ENCODE results near the gene MOCOS. TPM values are rescaled to one million over a fixed set of nuclear protein-coding genes. Genes with fewer than 3 reads are reported as not detected.
"Not testable (repeated sequence)": the region's sequence is repeated elsewhere in the genome, so short reads cannot be mapped to it uniquely, and the experiment has no call there.

MOCOS gene
- total RNA-seq, 2 donors from 2014 or later, result 0.30 TPM; not detected in 1

DNA sequence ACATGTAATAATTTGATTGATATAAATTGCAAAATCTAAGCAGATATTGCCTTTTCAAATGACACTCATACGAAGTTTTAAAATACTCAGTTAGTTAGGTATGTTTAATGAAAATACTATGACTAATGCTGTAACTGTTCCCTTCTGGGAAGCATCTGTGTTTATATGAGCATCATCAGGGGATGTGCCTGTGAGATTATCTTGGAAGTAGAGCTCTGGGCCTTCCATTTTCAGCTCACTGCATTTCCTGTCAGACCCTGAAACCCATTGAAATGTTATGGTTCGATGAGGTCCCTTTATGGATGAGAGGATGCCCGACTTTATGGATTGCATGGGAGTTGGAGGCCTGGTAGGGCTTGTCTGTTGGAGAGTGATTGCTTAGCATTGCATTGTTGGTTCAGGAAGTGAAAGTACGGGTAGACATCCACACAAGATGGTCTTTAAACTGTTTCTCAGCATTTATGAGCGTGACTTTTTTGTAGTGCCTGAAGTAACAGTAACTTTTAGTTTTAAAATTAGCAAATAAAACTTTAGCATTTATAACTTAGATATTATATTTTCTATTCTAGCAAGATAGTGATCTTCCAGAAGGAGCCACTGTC is 28.9 kb upstream of the MOCOS start:
- H3K27ac Mint-ChIP-seq, result peak overlapping the region; percentile 60

DNA sequence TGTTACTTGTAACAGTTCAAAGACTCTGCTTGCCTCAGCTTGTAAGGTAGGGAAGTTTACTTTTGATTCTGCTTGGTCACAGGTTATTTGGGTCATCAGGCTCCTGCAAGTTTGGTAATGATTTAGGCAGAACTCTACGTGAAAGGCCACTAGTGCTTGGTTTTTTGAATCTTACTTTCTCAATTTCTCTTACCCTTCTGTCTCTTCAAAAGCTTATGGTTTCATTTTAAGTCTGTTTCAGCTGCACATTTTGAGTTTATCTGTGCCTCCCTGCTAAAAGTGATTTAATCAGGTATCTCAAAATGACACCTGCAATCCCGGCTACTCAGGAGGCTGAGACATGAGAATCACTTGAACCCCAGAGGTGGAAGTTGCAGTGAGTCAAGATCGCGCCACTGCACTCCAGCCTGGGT is 26.3 kb upstream of the MOCOS start:
- Mint-ChIP-seq H3K4me3 (no peak overlapping the region), H3K36me3 (ENCODE audit: low read depth) (peaks cover 11% of the 10 kb centered on the region)
- ATAC-seq, result no peak

More for the DNA sequence above, 28.9 kb upstream of the MOCOS start:
- no peak for DNase-seq
- Mint-ChIP-seq H3K4me1 (peaks cover 20% of the 10 kb centered on the region), H3K36me3 (ENCODE audit: low read depth) (peaks cover 14% of the 10 kb centered on the region), H3K27me3 (no peaks in the 10 kb centered on the region), H3K4me3 (no peak overlapping the region)
- ATAC-seq, result no peak
- no peaks in the 10 kb centered on the region for H3K9me3 ChIP-seq (ENCODE audit: control insufficient read depth, low read length, poor library complexity, severe bottlenecking)

DNA sequence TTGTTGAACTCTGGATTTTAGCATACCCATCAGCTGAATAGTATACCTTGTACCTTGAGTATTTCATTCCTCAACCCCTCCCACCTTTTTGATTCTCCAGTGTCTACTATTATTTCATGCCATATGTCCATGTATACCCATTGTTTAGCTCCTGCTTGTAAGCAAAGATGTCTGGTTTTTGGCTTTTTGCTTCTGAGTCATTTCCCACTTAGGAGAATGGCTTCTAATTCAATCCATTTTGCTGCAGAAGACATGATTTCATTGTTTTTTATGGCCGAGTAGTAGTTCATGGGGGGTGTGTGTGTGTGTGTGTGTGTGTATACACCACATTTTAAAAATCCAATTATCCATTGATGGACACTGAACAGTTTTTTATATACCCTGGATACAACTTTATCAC is 24.3 kb upstream of the MOCOS start:
- DNase-seq, result no peak
- Mint-ChIP-seq H3K4me1 (peaks cover 8% of the 10 kb centered on the region), H3K4me3 (no peak overlapping the region), H3K27ac (no peak overlapping the region), H3K36me3 (ENCODE audit: low read depth) (peaks cover 4% of the 10 kb centered on the region), H3K27me3 (no peaks in the 10 kb centered on the region)
- no peak for ATAC-seq
- H3K9me3 ChIP-seq (ENCODE audit: control insufficient read depth, low read length, poor library complexity, severe bottlenecking), result no peaks in the 10 kb centered on the region

More for the DNA sequence above, 26.3 kb upstream of the MOCOS start:
- Mint-ChIP-seq H3K27me3 (no peaks in the 10 kb centered on the region), H3K27ac (peak overlapping the region; percentile 34), H3K4me1 (peaks cover 17% of the 10 kb centered on the region)
- H3K9me3 ChIP-seq (ENCODE audit: control insufficient read depth, low read length, poor library complexity, severe bottlenecking), result no peaks in the 10 kb centered on the region
- no peak for DNase-seq

DNA sequence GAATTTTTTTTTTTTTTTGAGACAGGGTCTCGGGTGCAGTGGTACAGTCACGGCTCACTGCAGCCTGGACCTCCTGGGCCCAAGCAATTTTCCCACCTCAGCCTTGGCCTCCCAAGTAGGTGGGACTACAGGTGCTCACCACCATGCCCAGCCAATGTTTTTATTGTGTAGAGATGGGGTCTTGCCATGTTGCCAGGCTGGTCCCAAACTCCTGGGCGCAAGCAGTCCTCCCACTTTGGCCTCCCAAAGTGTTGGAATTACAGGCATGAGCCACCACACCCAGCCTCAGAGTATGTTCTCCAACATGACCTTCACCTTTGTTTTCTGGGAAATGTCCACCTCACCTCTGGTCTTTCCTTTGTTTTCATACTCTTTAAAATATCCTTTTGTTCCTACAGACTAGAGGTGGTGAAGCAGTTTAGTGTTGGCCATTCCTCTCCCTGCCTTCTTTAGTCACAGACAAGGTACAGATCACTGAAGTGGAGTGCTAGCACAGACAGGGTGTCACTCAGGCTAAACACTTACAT is 19.5 kb upstream of the MOCOS start:
- Mint-ChIP-seq H3K4me1 (no peaks in the 10 kb centered on the region), H3K27me3 (no peaks in the 10 kb centered on the region), H3K36me3 (ENCODE audit: low read depth) (peaks cover 2% of the 10 kb centered on the region), H3K27ac (peak overlapping the region; percentile 87), H3K4me3 (no peak overlapping the region)
- ATAC-seq (no peak), DNase-seq (no peak)
- H3K9me3 ChIP-seq (ENCODE audit: control insufficient read depth, low read length, poor library complexity, severe bottlenecking), result no peaks in the 10 kb centered on the region

DNA sequence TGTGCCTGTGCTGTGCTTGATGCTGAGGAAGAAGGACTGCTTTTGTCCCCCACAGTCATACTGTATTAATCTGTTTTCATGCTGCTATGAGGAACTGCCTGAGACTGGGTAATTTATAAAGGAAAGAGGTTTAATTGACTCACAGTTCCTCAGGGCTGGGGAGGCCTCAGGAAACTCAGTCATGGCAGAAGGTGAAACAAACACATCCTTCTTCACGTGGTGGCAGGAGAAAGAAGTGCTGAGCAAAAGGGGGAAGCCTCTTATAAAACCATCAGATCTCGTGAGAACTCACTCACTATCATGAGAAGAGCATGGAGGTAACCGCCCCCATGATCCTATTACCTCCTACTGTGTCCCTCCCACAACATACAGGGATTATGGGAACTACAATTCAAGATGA is 19.0 kb upstream of the MOCOS start:
- not testable (repeated sequence) for DNase-seq; H3K4me3 Mint-ChIP-seq; H3K4me1 Mint-ChIP-seq; H3K36me3 Mint-ChIP-seq (ENCODE audit: low read depth); ATAC-seq; H3K27me3 Mint-ChIP-seq; H3K9me3 ChIP-seq (ENCODE audit: control insufficient read depth, low read length, poor library complexity, severe bottlenecking)
- peak overlapping the region; percentile 87 for H3K27ac Mint-ChIP-seq

DNA sequence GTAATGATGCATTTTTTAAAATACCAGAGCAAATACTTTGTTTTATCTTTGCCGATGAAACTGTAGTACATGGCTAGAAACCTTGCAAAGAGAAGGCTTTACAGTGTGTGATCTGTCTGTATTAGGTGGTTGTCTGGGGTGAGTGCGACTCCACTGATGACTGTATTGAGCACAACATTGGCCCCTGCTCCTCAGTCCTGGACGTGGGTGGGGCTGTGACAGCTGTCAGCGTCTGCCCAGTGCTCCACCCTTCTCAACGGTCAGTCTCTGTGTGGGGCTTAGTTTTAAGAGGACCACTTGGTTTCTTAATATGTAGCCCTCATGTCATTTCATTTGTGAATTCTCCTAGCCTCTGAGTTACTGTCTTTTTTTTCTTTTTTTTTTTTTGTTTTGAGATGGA is 17.4 kb upstream of the MOCOS start:
- Mint-ChIP-seq H3K27ac (no peak overlapping the region), H3K4me1 (no peaks in the 10 kb centered on the region), H3K27me3 (no peaks in the 10 kb centered on the region), H3K36me3 (ENCODE audit: low read depth) (no peaks in the 10 kb centered on the region), H3K4me3 (no peak overlapping the region)
- ATAC-seq (no peak), DNase-seq (no peak)
- H3K9me3 ChIP-seq (ENCODE audit: control insufficient read depth, low read length, poor library complexity, severe bottlenecking), result no peaks in the 10 kb centered on the region

DNA sequence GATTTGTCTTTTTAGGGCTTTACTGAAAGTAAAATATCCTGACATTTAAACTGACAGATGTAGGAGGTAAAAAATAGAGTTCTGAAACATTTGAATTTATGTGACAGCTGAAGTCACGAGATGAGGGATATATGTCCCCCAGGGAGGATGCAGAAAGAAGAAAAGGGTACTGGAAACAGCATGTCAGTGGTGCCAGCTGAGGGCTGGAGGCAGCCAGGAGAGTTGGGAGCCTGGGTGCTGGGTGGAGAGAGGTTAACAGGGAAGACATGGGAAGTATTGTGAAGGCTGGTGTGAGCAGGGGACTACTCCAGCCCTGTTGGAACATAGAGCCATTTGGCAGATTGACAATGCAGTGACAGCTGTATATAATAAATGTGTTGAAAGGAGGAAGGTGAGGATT is 11.8 kb upstream of the MOCOS start:
- H3K9me3 ChIP-seq (ENCODE audit: control insufficient read depth, low read length, poor library complexity, severe bottlenecking), result no peaks in the 10 kb centered on the region
- Mint-ChIP-seq H3K36me3 (ENCODE audit: low read depth) (peaks cover 7% of the 10 kb centered on the region), H3K27ac (peak overlapping the region; percentile 53), H3K4me1 (peaks cover 14% of the 10 kb centered on the region), H3K4me3 (no peak overlapping the region), H3K27me3 (no peaks in the 10 kb centered on the region)
- ATAC-seq, result no peak
- no peak for DNase-seq

DNA sequence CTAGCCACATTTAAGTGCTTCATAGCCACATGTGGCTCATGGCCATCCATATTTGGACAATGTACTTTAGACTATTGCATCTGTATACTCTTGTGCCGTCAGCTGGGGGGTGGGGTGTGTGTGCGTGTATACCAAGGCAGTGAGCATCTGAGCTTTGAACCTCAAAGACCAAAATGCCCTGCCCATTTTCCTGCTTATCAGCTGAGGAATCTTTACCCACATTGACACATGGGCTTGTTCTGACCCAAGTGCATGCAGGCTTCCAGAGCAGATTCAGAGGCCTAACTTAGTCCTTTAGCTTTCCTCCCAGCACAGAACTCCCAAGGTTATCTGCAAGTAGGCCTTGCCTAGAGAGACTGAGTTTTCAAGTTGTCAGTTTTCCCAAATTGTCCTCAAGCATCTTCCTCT is 11.1 kb upstream of the MOCOS start:
- DNase-seq, result no peak
- no peak for ATAC-seq

DNA sequence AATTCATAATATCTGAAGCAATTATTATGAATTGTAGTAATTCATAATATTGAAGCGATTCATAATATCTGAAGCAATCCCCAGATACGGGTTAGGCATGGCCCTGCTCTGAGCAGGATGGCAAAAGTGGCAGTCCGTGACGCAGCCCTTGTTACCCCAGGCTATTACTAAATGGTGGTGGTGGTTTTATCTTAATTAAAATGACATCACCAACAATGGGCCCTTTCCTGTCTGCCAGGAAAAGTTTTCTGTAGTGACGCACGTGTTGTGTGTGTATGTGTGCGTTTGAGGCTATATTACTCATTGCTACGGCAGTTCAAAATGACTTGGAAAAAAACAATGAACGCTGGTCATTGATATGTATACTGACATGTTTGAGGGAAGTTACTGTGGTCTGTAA is 10.6 kb upstream of the MOCOS start:
- Mint-ChIP-seq H3K36me3 (ENCODE audit: low read depth) (peaks cover 7% of the 10 kb centered on the region), H3K27me3 (no peaks in the 10 kb centered on the region), H3K4me3 (no peak overlapping the region), H3K4me1 (peaks cover 18% of the 10 kb centered on the region), H3K27ac (peak overlapping the region; percentile 53)
- H3K9me3 ChIP-seq (ENCODE audit: control insufficient read depth, low read length, poor library complexity, severe bottlenecking), result no peaks in the 10 kb centered on the region
- DNase-seq (no peak), ATAC-seq (no peak)

More for the DNA sequence above, 11.1 kb upstream of the MOCOS start:
- no peak overlapping the region for H3K4me3 Mint-ChIP-seq
- peaks cover 7% of the 10 kb centered on the region for H3K36me3 Mint-ChIP-seq (ENCODE audit: low read depth)
- peaks cover 17% of the 10 kb centered on the region for H3K4me1 Mint-ChIP-seq
- no peaks in the 10 kb centered on the region for H3K9me3 ChIP-seq (ENCODE audit: control insufficient read depth, low read length, poor library complexity, severe bottlenecking)
- no peaks in the 10 kb centered on the region for H3K27me3 Mint-ChIP-seq
- H3K27ac Mint-ChIP-seq, result peak overlapping the region; percentile 53

DNA sequence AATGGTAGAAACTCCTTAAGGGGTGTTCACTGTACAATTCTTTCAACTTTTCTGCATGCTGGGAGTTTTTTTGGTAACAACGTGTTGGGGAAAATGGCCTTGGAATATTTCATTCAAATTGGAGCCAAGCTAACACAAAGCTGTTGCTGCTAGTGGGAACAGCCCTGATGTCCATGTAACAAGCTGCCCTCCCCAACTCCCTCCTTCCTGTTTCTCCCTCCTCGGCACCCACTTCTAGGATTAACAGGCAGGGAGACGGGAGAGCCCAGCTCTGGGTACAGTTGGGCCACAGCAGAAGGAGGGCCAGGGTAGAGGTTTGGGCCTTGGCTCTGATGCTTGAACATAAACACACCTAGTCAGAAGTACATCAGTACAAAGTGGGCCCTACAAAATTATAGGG is 9.4 kb upstream of the MOCOS start:
- no peak for ATAC-seq
- Mint-ChIP-seq H3K27ac (peak overlapping the region; percentile 86), H3K36me3 (ENCODE audit: low read depth) (peaks cover 7% of the 10 kb centered on the region)

DNA sequence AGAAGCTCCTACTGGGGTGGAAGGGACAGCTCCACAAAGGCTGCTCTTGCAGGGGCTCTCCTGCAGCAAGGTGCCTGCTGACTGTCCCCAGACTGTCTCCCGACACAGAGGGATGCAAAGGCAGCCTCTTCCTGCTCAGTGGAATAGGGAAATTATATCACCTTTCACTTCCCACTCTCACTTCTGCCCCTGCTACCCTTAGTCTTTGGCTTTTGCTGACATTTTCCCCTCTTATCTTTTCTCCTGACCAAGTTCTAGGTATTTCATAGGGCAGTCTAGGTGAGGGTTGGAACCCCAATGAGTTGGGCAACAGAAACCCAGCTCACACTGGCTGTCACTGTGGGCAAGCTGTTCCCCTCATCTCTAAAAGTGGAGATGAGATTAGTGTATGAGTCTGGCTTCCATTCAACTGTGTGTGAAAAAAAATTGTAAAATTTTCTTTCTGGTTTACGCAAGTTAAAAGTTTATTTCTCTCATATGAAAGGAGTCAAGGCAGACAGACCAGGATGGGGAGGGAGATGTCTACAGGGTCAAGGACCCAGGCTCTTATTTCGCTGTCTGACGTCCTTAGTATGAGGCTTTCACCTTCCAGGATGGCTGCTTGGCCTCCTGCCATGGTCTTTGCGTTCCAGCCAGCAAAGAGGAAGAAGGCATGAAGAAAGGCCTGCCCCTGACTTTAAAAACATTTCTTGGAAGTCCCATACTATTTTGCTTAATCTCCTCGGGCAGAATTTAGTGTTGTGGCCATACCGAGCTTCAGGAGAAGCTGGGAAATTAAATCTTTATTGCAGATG is 7.5 kb upstream of the MOCOS start:
- ATAC-seq (peak; percentile 25), DNase-seq (no peak)
- Mint-ChIP-seq H3K27me3 (no peaks in the 10 kb centered on the region), H3K27ac (no peak overlapping the region), H3K4me1 (peaks cover 23% of the 10 kb centered on the region), H3K4me3 (no peak overlapping the region), H3K36me3 (ENCODE audit: low read depth) (peaks cover 7% of the 10 kb centered on the region)
- no peaks in the 10 kb centered on the region for H3K9me3 ChIP-seq (ENCODE audit: control insufficient read depth, low read length, poor library complexity, severe bottlenecking)

More for the DNA sequence above, 9.4 kb upstream of the MOCOS start:
- Mint-ChIP-seq H3K27me3 (no peaks in the 10 kb centered on the region), H3K4me3 (no peak overlapping the region), H3K4me1 (peaks cover 21% of the 10 kb centered on the region)
- H3K9me3 ChIP-seq (ENCODE audit: control insufficient read depth, low read length, poor library complexity, severe bottlenecking), result no peaks in the 10 kb centered on the region
- no peak for DNase-seq

DNA sequence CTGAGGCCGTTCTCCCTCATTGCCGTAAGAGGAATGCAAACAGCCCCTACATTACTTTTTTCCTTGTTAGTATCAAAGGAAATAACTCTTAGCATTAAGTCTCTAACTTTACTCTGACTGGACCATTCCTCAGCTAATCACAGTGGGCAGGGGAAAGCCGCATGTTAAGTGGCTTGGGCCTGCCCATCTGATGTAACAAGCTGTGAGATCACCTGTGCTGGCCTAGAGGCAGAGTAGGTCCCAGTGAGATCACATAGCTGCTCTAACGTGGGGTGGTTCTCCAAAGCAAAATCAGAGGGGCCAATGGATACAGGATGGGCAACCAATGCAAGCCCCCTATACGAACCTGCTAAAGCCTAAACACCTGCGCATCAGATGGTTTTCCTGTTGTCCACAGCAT is 5.9 kb upstream of the MOCOS start:
- H3K27ac Mint-ChIP-seq, result no peak overlapping the region
- DNase-seq (no peak), ATAC-seq (no peak)
- H3K4me3 Mint-ChIP-seq, result no peak overlapping the region
- no peaks in the 10 kb centered on the region for H3K27me3 Mint-ChIP-seq
- peaks cover 22% of the 10 kb centered on the region for H3K4me1 Mint-ChIP-seq
- H3K36me3 Mint-ChIP-seq (ENCODE audit: low read depth), result peaks cover 2% of the 10 kb centered on the region
- H3K9me3 ChIP-seq (ENCODE audit: control insufficient read depth, low read length, poor library complexity, severe bottlenecking), result no peaks in the 10 kb centered on the region

DNA sequence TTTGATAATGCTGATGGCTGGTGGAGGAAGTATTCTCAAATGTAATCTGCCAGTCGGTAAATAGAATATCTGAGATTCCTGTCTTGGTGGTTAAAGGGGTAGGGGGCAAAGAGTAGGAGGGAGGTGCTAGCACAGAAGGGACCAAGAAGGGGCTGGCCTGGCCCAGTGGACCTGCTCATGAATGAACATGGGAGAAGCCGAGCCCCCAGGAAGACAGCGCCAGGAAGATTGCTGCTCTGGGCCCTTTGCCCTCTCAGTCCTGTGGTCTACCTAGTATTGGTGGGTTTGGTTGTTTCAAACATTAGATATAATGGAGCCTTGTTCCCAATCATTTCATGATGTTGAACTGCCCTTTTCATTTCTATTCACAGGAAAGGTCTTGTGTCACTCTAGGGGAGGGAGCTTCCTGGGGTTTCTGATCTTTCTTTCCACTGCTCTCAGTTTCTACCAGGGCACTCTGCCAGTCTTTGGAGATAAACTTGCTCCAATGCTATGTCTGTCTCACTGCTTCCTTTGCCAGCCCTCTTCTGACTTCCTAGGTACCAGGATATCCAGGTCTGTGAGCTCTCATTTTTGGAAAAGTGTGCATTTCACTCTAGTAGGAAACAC is 5.3 kb upstream of the MOCOS start:
- no peaks in the 10 kb centered on the region for H3K9me3 ChIP-seq (ENCODE audit: control insufficient read depth, low read length, poor library complexity, severe bottlenecking)
- no peaks in the 10 kb centered on the region for H3K27me3 Mint-ChIP-seq
- DNase-seq (no peak), ATAC-seq (no peak)
- no peak overlapping the region for H3K27ac Mint-ChIP-seq
- no peak overlapping the region for H3K4me3 Mint-ChIP-seq
- peaks cover 22% of the 10 kb centered on the region for H3K4me1 Mint-ChIP-seq
- peaks cover 2% of the 10 kb centered on the region for H3K36me3 Mint-ChIP-seq (ENCODE audit: low read depth)

Data from T-helper 17 cell (primary cell).